ENCODE data around the gene TM4SF4.

Gene TM4SF4

GRCh38 chr3:149515249-149515648 is 40.8 kb downstream of the TM4SF4 start:
- no peak for DNase-seq

- no peak for DNase-seq
Observed at GRCh38 chr3:149516920-149517319, 42.4 kb downstream of the TM4SF4 start.

GRCh38 chr3:149519912-149520311 is 45.4 kb downstream of the TM4SF4 start:
- no peak for DNase-seq

- DNase-seq = no peak
Observed at GRCh38 chr3:149523512-149524299, 49.2 kb downstream of the TM4SF4 start.

GRCh38 chr3:149527531-149528339 is 53.2 kb downstream of the TM4SF4 start:
- DNase-seq = no peak

- DNase-seq = no peak
Observed at GRCh38 chr3:149528340-149528650, 53.8 kb downstream of the TM4SF4 start.

- DNase-seq = no peak
Observed at GRCh38 chr3:149529099-149529498, 54.6 kb downstream of the TM4SF4 start.

GRCh38 chr3:149532489-149533180 is 58.1 kb downstream of the TM4SF4 start:
- DNase-seq = no peak

- DNase-seq = no peak
Observed at GRCh38 chr3:149534082-149534481, 59.6 kb downstream of the TM4SF4 start.

GRCh38 chr3:149534671-149535332 is 60.3 kb downstream of the TM4SF4 start:
- peak; percentile 81 for DNase-seq

GRCh38 chr3:149535333-149535685 is 60.8 kb downstream of the TM4SF4 start:
- no peak for DNase-seq

- peak; percentile 73 for DNase-seq
Observed at GRCh38 chr3:149536429-149536828, 61.9 kb downstream of the TM4SF4 start.

GRCh38 chr3:149538371-149538770 is 63.9 kb downstream of the TM4SF4 start:
- DNase-seq = no peak

GRCh38 chr3:149541091-149541491 is 66.6 kb downstream of the TM4SF4 start:
- DNase-seq = peak; percentile 53

- peak; percentile 74 for DNase-seq
Observed at GRCh38 chr3:149542375-149543312, 68.1 kb downstream of the TM4SF4 start.

- no peak for DNase-seq
Observed at GRCh38 chr3:149545049-149545448, 70.6 kb downstream of the TM4SF4 start.

- peak; percentile 87 for DNase-seq
Observed at GRCh38 chr3:149547413-149547812, 72.9 kb downstream of the TM4SF4 start.

- DNase-seq = peak; percentile 95
Observed at GRCh38 chr3:149547954-149548668, 73.6 kb downstream of the TM4SF4 start.

GRCh38 chr3:149548669-149549065 is 74.2 kb downstream of the TM4SF4 start:
- DNase-seq = peak; percentile 48

- no peak for DNase-seq
Observed at GRCh38 chr3:149551500-149551899, 77.0 kb downstream of the TM4SF4 start.

- no peak for DNase-seq
Observed at GRCh38 chr3:149552700-149553099, 78.2 kb downstream of the TM4SF4 start.

Measured in fibroblast of upper back skin (primary cell).